Thyroid gland (tissue), 4 donors: Measurements from ENCODE around the gene LDLRAD4. TPM values are rescaled to one million over a fixed set of nuclear protein-coding genes. Genes with fewer than 3 reads are reported as not detected.
"Not testable (repeated sequence)": the region's sequence is repeated elsewhere in the genome, so short reads cannot be mapped to it uniquely, and the experiment has no call there.

Experiments used
- DNase-seq, 2 donors: peaks; one replicate each; pipeline ENCODE4 v3.0.0-alpha.2; 2019
- H3K27ac ChIP-seq, 3 donors: fragments of 200-600 bp; sonication (generic); 1 replicate in 2 of 3; 2 replicates in 1 of 3; pipeline ENCODE4 v1.5.1; 2016 to 2019; ENCODE audit warnings: mild to moderate bottlenecking in 1 of 3, moderate library complexity in 1 of 3
- H3K27me3 ChIP-seq: fragments of 200-600 bp; sonication (generic); one replicate; pipeline ENCODE4 v1.5.1; 2019
- H3K36me3 ChIP-seq, 2 donors: fragments of 200-600 bp; sonication (generic); one replicate each; pipeline ENCODE4 v1.5.1; 2016 to 2019
- H3K4me1 ChIP-seq, 2 donors: fragments of 200-600 bp; sonication (generic); one replicate each; pipeline ENCODE4 v1.5.1; 2017 to 2019
- H3K4me3 ChIP-seq, 3 donors: fragments of 200-600 bp; sonication (generic); replicated peaks in 1 of 3; 1 replicate in 2 of 3; 2 replicates in 1 of 3; pipeline ENCODE4 v1.5.1; 2016; ENCODE audit warnings: mild to moderate bottlenecking in 1 of 3
- H3K9me3 ChIP-seq: fragments of 200-600 bp; sonication (generic); one replicate; pipeline ENCODE4 v1.5.1; 2017
- POLR2A ChIP-seq, 2 donors: fragments of 450-650 bp; IDR thresholded peaks; one replicate each; pipeline ENCODE4 v1.6.1; 2017; ENCODE audit warnings: antibody characterized with exemption in 2 of 2, mild to moderate bottlenecking in 2 of 2, moderate library complexity in 1 of 2
- WGBS, 2 donors: methylation state at CpG; one replicate each; pipeline ENCODE4 v1.1.5; 2017; 5-methylcytosine and 5-hydroxymethylcytosine counted together
- intact Hi-C: fragments of 100-400 bp; cut with DNase I; formaldehyde crosslinking; loops from one replicate; pipeline ENCODE4 v1.15.1; 2023
- total RNA-seq, 4 donors: library from RNA; depleted of rRNA; stranded (reverse); fragments of >200 nt; gene quantifications; one replicate each; pipeline ENCODE4 v1.2.3, GENCODE V29; 2016
- TF ChIP-seq, protein P1 (sequence below), 6 experiments: fragments of 200-600 bp in 3 of 6; fragments of 450-650 bp in 3 of 6; sonication (generic) in 3 of 6; IDR thresholded peaks; one replicate each; pipeline ENCODE4 v1.5.1; 2016 to 2019; ENCODE audit warnings: antibody characterized with exemption in 6 of 6, mild to moderate bottlenecking in 2 of 6, inconsistent platforms in 1 of 6, moderate library complexity in 1 of 6

Gene LDLRAD4
- total RNA-seq, 4 donors from 2014 or later = 23.7 to 35.7 (median 29.7) TPM

DNA sequence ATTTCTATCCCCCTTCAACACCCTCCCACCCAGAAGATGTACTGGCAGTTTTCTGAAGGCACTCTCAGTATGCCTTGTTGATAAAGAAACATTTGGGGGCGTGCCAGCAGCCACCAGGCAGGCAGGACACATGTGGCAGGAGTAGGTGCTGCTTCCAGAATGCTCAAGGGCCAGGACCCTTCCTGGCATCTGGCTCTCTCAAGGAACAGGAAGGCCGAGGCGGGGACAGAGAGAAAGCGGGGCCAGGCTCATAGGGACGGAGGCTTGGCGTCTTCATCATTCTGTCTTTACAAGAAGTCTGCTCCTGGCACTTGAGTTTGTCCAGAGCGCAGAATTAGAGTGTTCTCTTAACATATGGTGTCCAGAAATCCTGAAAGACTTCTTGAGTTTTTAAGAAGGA, 386.2 kb downstream of the LDLRAD4 start:
- no peaks in the 10 kb centered on the region for H3K36me3 ChIP-seq
- peaks cover 0 to 12% of the 10 kb centered on the region in 2 donors for H3K4me1 ChIP-seq
- H3K27ac ChIP-seq = no peak overlapping the region
- WGBS, 2 donors = 66 to 72% methylated on average over 7 of the region's 7 CpGs
- H3K27me3 ChIP-seq = no peaks in the 10 kb centered on the region
- no peak overlapping the region for H3K4me3 ChIP-seq
- H3K9me3 ChIP-seq = no peaks in the 10 kb centered on the region
- intact Hi-C loops = no loop called here
- TF ChIP-seq, protein P1, sequence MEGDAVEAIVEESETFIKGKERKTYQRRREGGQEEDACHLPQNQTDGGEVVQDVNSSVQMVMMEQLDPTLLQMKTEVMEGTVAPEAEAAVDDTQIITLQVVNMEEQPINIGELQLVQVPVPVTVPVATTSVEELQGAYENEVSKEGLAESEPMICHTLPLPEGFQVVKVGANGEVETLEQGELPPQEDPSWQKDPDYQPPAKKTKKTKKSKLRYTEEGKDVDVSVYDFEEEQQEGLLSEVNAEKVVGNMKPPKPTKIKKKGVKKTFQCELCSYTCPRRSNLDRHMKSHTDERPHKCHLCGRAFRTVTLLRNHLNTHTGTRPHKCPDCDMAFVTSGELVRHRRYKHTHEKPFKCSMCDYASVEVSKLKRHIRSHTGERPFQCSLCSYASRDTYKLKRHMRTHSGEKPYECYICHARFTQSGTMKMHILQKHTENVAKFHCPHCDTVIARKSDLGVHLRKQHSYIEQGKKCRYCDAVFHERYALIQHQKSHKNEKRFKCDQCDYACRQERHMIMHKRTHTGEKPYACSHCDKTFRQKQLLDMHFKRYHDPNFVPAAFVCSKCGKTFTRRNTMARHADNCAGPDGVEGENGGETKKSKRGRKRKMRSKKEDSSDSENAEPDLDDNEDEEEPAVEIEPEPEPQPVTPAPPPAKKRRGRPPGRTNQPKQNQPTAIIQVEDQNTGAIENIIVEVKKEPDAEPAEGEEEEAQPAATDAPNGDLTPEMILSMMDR (IDR thresholded peaks at IDR 0.05) = no peak
- no peak for TF ChIP-seq POLR2A (IDR thresholded peaks at IDR 0.05)
- DNase-seq = no peak

DNA sequence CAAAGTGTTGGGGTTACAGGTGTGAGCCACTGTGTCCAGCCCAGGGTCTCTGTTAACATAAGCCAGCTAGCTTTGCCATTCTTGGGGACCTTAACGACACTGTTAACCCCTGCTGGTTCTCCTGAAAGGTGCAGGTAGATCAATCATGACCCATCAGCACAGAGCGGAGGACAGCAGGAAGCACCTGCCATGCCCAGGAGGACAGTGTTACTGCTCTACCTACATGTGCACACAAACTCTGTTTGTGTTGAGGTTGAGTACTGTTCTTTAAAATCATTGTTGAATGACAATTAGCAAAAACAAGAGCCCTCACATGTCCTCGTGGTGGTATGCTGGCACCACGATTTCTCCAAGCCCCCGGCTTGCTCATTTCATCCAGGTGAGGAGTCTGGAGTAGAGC, 386.9 kb downstream of the LDLRAD4 start:
- Histone ChIP-seq H3K27ac (no peak overlapping the region), H3K27me3 (no peaks in the 10 kb centered on the region), H3K4me1 (peaks cover 0 to 17% of the 10 kb centered on the region in 2 donors), H3K36me3 (no peaks in the 10 kb centered on the region), H3K9me3 (no peaks in the 10 kb centered on the region), H3K4me3 (no peak overlapping the region)
- intact Hi-C loops = no loop called here
- no peak for DNase-seq
- TF ChIP-seq POLR2A (IDR thresholded peaks at IDR 0.05) = no peak
- TF ChIP-seq, protein P1 (IDR thresholded peaks at IDR 0.05) = no peak
- 89 to 92% methylated on average over 5 of the region's 5 CpGs for WGBS, 2 donors

DNA sequence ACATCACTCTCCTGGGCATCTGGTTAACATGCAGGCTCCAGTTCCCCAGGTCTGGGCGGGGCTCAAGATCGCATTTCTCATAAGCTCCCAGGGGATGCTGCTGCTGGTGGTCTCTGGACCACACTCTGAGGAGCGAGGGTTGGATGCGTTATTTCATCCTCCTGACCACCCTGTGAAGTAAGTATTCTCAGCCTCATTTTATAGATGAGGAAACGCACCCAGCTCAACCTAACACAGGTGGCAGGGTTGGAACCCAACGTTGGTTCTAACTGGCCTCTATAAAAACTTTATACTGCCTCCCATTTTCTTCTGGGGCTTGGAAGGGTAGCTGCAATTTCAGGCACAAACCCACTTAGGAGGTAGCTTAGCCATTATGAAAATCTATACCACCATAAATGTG, 387.3 kb downstream of the LDLRAD4 start:
- Histone ChIP-seq H3K9me3 (no peaks in the 10 kb centered on the region), H3K4me3 (no peak overlapping the region), H3K27me3 (no peaks in the 10 kb centered on the region), H3K36me3 (no peaks in the 10 kb centered on the region), H3K4me1 (peaks cover 0 to 19% of the 10 kb centered on the region in 2 donors), H3K27ac (no peak overlapping the region)
- intact Hi-C loops = no loop called here
- no peak for TF ChIP-seq POLR2A (IDR thresholded peaks at IDR 0.05)
- TF ChIP-seq, protein P1 (IDR thresholded peaks at IDR 0.05) = no peak
- WGBS, 2 donors = 91 to 95% methylated on average over 6 of the region's 6 CpGs
- no peak for DNase-seq

DNA sequence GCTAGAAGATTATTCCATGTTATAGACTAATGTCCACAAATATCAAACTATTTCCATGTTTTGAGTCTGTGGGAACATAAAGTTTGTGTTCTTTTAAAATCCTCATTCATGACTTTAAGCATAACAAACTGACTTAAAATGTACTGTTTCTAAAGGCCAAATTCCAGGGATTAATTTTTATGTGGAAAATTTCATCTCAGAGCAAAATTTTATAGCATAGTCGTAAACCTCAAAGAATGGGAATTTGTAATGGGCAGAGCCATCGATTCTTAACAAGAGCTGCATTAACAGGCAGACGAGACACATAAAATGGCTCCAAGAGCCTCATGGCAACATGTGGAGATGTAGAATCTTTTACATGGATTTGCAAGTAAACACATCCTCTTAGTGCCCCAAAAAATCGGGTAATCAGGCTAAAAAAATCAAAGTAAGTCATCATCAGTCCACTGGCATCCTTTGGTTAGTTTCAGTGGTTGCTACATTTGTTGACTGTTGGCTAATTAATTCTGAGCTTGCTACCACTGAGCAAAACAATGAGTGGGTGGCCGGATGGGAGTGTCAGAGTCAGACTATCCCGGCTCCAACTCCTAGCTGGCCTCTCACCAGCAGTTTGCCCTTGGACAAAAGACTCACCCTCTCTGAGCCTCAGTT, 388.2 kb downstream of the LDLRAD4 start:
- DNase-seq = no peak
- WGBS, 2 donors = 72 to 76% methylated on average over 6 of the region's 6 CpGs
- TF ChIP-seq, protein P1 (IDR thresholded peaks at IDR 0.05) = no peak
- no peak for TF ChIP-seq POLR2A (IDR thresholded peaks at IDR 0.05)
- no peak overlapping the region for H3K4me3 ChIP-seq
- H3K27ac ChIP-seq = no peak overlapping the region
- intact Hi-C loops = no loop called here
- H3K36me3 ChIP-seq = no peaks in the 10 kb centered on the region
- no peaks in the 10 kb centered on the region for H3K27me3 ChIP-seq
- H3K9me3 ChIP-seq = no peaks in the 10 kb centered on the region
- peaks cover 0 to 19% of the 10 kb centered on the region in 2 donors for H3K4me1 ChIP-seq

DNA sequence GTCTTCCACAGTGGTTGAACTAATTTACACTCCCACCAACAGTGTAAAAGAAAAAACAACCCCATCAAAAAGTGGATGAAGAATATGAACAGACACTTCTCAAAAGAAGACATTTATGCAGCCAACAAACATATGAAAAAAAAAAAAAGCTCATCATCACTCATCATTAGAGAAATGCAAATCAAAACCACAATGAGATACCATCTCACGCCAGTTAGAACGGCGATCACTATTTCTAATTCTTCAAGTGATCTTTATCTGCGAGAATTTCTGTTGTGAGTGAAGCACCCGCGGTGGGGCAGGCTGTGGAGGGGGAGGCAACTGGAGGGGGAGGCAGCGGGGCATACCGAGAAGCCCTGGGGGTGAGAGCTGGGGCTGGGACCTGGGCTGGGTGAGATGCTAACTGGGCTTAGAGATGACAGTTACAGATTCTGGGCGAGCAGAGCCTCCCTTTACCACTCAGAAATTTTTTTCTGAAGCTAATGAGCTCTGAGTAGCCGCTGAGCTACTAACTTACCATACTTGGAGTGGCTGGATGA, 389.5 kb downstream of the LDLRAD4 start:
- H3K36me3 ChIP-seq, H3K4me3 ChIP-seq, H3K27me3 ChIP-seq, H3K27ac ChIP-seq, H3K9me3 ChIP-seq, intact Hi-C loops, DNase-seq: not testable (repeated sequence)
- WGBS, 2 donors = 65 to 74% methylated on average over 10 of the region's 10 CpGs
- H3K4me1 ChIP-seq = peaks cover 0 to 24% of the 10 kb centered on the region in 2 donors
